GM12878 (cell line): ENCODE measurements around the gene FAM53B.

ENCODE experiments used
- EP300 ChIP-seq, 2 experiments: fragments of 150-350 bp in 1 of 2; IDR thresholded peaks; 2 replicates each; pipeline ENCODE4 v1.6.1; 2011 to 2012; ENCODE audit warnings: low read depth in 2 of 2, low read length in 2 of 2, borderline replicate concordance in 1 of 2, improper control_type of control experiment in 1 of 2, inconsistent platforms in 1 of 2; ENCODE audit not compliant: control insufficient read depth in 1 of 2
- KAT2A ChIP-seq: conservative IDR thresholded peaks from 2 replicates; pipeline ENCODE4 v1.6.1; 2011; ENCODE audit warnings: low read depth, low read length; ENCODE audit not compliant: control insufficient read depth
- MEF2A ChIP-seq: IDR thresholded peaks from 2 replicates; pipeline ENCODE4 v1.6.1; 2011; ENCODE audit warnings: low read depth, mild to moderate bottlenecking, low read length, moderate library complexity; ENCODE audit not compliant: insufficient read depth
- POLR2A ChIP-seq: IDR thresholded peaks from 2 replicates; pipeline ENCODE4 v1.6.1; 2011; ENCODE audit warnings: low read depth, mild to moderate bottlenecking, low read length
- TF ChIP-seq, protein P1 (sequence below): IDR thresholded peaks from 2 replicates; pipeline ENCODE4 v1.6.1; 2011; ENCODE audit warnings: borderline replicate concordance, low read depth, mild to moderate bottlenecking, moderate library complexity, mixed read lengths, low read length; ENCODE audit not compliant: insufficient read depth; ENCODE audit errors: extremely low read length
- TF ChIP-seq, protein P2 (sequence below), 3 experiments: IDR thresholded peaks in 2 of 3; conservative IDR thresholded peaks in 1 of 3; 2 replicates each; pipeline ENCODE4 v1.5.1; 2011; ENCODE audit warnings: low read depth in 3 of 3, low read length in 3 of 3, mild to moderate bottlenecking in 3 of 3, control low read depth in 2 of 3, moderate library complexity in 2 of 3, inconsistent platforms in 1 of 3, mixed read lengths in 1 of 3; ENCODE audit not compliant: control insufficient read depth in 2 of 3, insufficient read depth in 1 of 3; ENCODE audit errors: extremely low read depth in 1 of 3

DNA sequence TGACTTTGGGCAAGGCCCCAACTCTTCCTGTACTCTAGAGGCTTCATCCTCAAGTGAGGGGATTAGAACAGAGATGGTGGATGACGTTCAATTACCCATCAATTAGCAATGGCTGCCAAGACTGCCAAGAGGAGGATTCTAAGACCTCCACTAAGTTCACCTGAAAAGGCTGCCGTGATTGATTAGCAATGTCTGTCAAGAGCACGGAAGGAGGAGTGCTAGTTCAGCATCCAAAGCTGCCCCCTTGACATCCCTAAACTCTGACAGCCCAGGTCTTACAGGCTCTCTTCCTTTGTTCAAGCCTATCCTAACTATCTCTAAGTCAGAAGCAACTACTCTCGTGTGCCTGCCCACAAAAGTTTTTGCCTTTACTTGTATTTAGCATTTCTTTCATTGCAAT, 68.4 kb downstream of the FAM53B start:
- TF ChIP-seq, protein P1, sequence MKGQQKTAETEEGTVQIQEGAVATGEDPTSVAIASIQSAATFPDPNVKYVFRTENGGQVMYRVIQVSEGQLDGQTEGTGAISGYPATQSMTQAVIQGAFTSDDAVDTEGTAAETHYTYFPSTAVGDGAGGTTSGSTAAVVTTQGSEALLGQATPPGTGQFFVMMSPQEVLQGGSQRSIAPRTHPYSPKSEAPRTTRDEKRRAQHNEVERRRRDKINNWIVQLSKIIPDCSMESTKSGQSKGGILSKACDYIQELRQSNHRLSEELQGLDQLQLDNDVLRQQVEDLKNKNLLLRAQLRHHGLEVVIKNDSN = no peak
- TF ChIP-seq MEF2A (no peak), POLR2A (no peak), EP300 (IDR thresholded peaks at IDR 0.05; ENCODE audit: borderline replicate concordance in 1 of 2, control insufficient read depth in 1 of 2, low read depth in 2 of 2, low read length in 2 of 2) (no peak), KAT2A (no peak)
- TF ChIP-seq, protein P2, sequence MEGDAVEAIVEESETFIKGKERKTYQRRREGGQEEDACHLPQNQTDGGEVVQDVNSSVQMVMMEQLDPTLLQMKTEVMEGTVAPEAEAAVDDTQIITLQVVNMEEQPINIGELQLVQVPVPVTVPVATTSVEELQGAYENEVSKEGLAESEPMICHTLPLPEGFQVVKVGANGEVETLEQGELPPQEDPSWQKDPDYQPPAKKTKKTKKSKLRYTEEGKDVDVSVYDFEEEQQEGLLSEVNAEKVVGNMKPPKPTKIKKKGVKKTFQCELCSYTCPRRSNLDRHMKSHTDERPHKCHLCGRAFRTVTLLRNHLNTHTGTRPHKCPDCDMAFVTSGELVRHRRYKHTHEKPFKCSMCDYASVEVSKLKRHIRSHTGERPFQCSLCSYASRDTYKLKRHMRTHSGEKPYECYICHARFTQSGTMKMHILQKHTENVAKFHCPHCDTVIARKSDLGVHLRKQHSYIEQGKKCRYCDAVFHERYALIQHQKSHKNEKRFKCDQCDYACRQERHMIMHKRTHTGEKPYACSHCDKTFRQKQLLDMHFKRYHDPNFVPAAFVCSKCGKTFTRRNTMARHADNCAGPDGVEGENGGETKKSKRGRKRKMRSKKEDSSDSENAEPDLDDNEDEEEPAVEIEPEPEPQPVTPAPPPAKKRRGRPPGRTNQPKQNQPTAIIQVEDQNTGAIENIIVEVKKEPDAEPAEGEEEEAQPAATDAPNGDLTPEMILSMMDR (IDR thresholded peaks at IDR 0.05 in 2 of 3, conservative IDR thresholded peaks at IDR 0.05 in 1 of 3; ENCODE audit: control insufficient read depth in 2 of 3, extremely low read depth in 1 of 3, insufficient read depth in 1 of 3, low read depth in 3 of 3, low read length in 3 of 3) = no peak
